ENCODE results near the gene CLCN1.
A peak's percentile ranks its signal among the peaks of the same experiment; 100 is the strongest.

- TF ChIP-seq CTCF (conservative IDR thresholded peaks at IDR 0.05 in 1 of 2, IDR thresholded peaks at IDR 0.05 in 1 of 2; ENCODE audit: extremely low read depth in 1 of 2, insufficient read depth in 1 of 2, low read depth in 1 of 2, low read length in 2 of 2) (peak in 1 of 2 donors; percentile 34), EZH2 (IDR thresholded peaks at IDR 0.05; ENCODE audit: borderline replicate concordance, low read length) (no peak)
Measured at GRCh38 chr7:143287935-143288826, 27.7 kb upstream of the CLCN1 start, which contains the start of gene CASP2.

Data from mammary epithelial cell (primary cell).